HFFc6 (cell line): ENCODE data around the gene USP37. TPM values are rescaled to one million over a fixed set of nuclear protein-coding genes. Genes with fewer than 3 reads are reported as not detected.

Experiments
- DNase-seq: peaks from one replicate; pipeline ENCODE4 v3.0.0-alpha.2; 2018
- H3K27ac Mint-ChIP-seq: 2 replicates; pipeline ENCODE4 v1.8.0; 2020; ENCODE audit warnings: mild to moderate bottlenecking, mixed read lengths
- H3K27me3 Mint-ChIP-seq: 2 replicates; pipeline ENCODE4 v1.8.0; 2021; ENCODE audit warnings: mild to moderate bottlenecking, moderate library complexity, mixed read lengths; ENCODE audit not compliant: insufficient read depth
- H3K36me3 Mint-ChIP-seq: 2 replicates; pipeline ENCODE4 v1.8.0; 2021; ENCODE audit warnings: low read depth, mixed read lengths
- H3K4me1 Mint-ChIP-seq: 2 replicates; pipeline ENCODE4 v1.8.0; 2020; ENCODE audit warnings: low read depth, mixed read lengths
- H3K4me3 Mint-ChIP-seq: 2 replicates; pipeline ENCODE4 v1.8.0; 2020; ENCODE audit warnings: mild to moderate bottlenecking, moderate library complexity, mixed read lengths
- H3K9me3 Mint-ChIP-seq: 2 replicates; pipeline ENCODE4 v1.8.0; 2020; ENCODE audit warnings: mild to moderate bottlenecking, mixed read lengths
- CTCF ChIP-seq: fragments of 200-600 bp; sonication (generic); IDR thresholded peaks from 2 replicates; pipeline ENCODE4 v1.5.0; 2021; ENCODE audit warnings: antibody characterized with exemption, mild to moderate bottlenecking
- total RNA-seq, 6 experiments: library from RNA; stranded (reverse); fragmentation: NEBNext Ultra II Directional; extraction: Animal tissue kit (Norgen Biotek cat#: 25700); gene quantifications; 2 replicates in 1 of 6; 3 replicates in 5 of 6; pipeline ENCODE4 v1.2.3, GENCODE V29; 2021

USP37 gene
- total RNA-seq, 6 experiments from 2014 or later = 6.1 to 7.4 (median 6.8) TPM

- no peaks in the 10 kb centered on the region for H3K4me1 Mint-ChIP-seq
- no peak for DNase-seq
- TF ChIP-seq CTCF = no peak
- peaks cover 32% of the 10 kb centered on the region for H3K27me3 Mint-ChIP-seq
- H3K4me3 Mint-ChIP-seq = no peak overlapping the region
- H3K27ac Mint-ChIP-seq = no peak overlapping the region
- H3K9me3 Mint-ChIP-seq = no peaks in the 10 kb centered on the region
- H3K36me3 Mint-ChIP-seq = no peaks in the 10 kb centered on the region
Observed at GRCh38 chr2:218425531-218425930, 142.6 kb downstream of the USP37 start.

- H3K4me1 Mint-ChIP-seq = no peaks in the 10 kb centered on the region
- no peaks in the 10 kb centered on the region for H3K9me3 Mint-ChIP-seq
- H3K27me3 Mint-ChIP-seq = peaks cover 27% of the 10 kb centered on the region
- no peak for TF ChIP-seq CTCF
- no peaks in the 10 kb centered on the region for H3K36me3 Mint-ChIP-seq
- H3K4me3 Mint-ChIP-seq = no peak overlapping the region
- no peak overlapping the region for H3K27ac Mint-ChIP-seq
- no peak for DNase-seq
Observed at GRCh38 chr2:218423584-218423983, 144.6 kb downstream of the USP37 start.

- no peak for TF ChIP-seq CTCF
- no peaks in the 10 kb centered on the region for H3K36me3 Mint-ChIP-seq
- H3K27me3 Mint-ChIP-seq = peaks cover 30% of the 10 kb centered on the region
- no peak overlapping the region for H3K27ac Mint-ChIP-seq
- no peak for DNase-seq
- H3K4me3 Mint-ChIP-seq = no peak overlapping the region
- no peaks in the 10 kb centered on the region for H3K4me1 Mint-ChIP-seq
- no peaks in the 10 kb centered on the region for H3K9me3 Mint-ChIP-seq
Observed at GRCh38 chr2:218422403-218423086, 145.6 kb downstream of the USP37 start.

- Mint-ChIP-seq H3K36me3 (no peaks in the 10 kb centered on the region), H3K4me3 (no peak overlapping the region), H3K27ac (no peak overlapping the region)
Observed at GRCh38 chr2:218421027-218421426, 147.1 kb downstream of the USP37 start.

GRCh38 chr2:218419630-218420216, 148.4 kb downstream of the USP37 start:
- H3K36me3 Mint-ChIP-seq = no peaks in the 10 kb centered on the region
- peaks cover 18% of the 10 kb centered on the region for H3K27me3 Mint-ChIP-seq
- DNase-seq = no peak
- H3K4me3 Mint-ChIP-seq = no peak overlapping the region
- no peak for TF ChIP-seq CTCF
- no peaks in the 10 kb centered on the region for H3K9me3 Mint-ChIP-seq
- H3K4me1 Mint-ChIP-seq = no peaks in the 10 kb centered on the region
- no peak overlapping the region for H3K27ac Mint-ChIP-seq

More at GRCh38 chr2:218421027-218421426, 147.1 kb downstream of the USP37 start:
- Mint-ChIP-seq H3K4me1 (no peaks in the 10 kb centered on the region), H3K27me3 (peaks cover 21% of the 10 kb centered on the region), H3K9me3 (no peaks in the 10 kb centered on the region)
- no peak for TF ChIP-seq CTCF
- no peak for DNase-seq
